D721Med (cell line): ENCODE data around the gene ZSWIM1.

Experiments
- DNase-seq: peaks from one replicate; pipeline ENCODE4 v3.0.0; 2011; ENCODE audit warnings: low spot score; ENCODE audit not compliant: insufficient read length
- FAIRE-seq: peaks from 2 replicates; lab custom pipeline; 2011; peaks lifted over from hg19 to GRCh38; lab: Jason Lieb, UNC
- CTCF ChIP-seq: IDR thresholded peaks from 2 replicates; pipeline ENCODE4 v1.5.1; 2012; ENCODE audit warnings: mild to moderate bottlenecking, control low read depth; ENCODE audit not compliant: insufficient read depth; ENCODE audit errors: missing control alignments

Gene ZSWIM1

GRCh38 chr20:45874576-45874975 is 6.5 kb upstream of the ZSWIM1 start:
- DNase-seq = no peak
- no peak for FAIRE-seq
- no peak for TF ChIP-seq CTCF

DNA sequence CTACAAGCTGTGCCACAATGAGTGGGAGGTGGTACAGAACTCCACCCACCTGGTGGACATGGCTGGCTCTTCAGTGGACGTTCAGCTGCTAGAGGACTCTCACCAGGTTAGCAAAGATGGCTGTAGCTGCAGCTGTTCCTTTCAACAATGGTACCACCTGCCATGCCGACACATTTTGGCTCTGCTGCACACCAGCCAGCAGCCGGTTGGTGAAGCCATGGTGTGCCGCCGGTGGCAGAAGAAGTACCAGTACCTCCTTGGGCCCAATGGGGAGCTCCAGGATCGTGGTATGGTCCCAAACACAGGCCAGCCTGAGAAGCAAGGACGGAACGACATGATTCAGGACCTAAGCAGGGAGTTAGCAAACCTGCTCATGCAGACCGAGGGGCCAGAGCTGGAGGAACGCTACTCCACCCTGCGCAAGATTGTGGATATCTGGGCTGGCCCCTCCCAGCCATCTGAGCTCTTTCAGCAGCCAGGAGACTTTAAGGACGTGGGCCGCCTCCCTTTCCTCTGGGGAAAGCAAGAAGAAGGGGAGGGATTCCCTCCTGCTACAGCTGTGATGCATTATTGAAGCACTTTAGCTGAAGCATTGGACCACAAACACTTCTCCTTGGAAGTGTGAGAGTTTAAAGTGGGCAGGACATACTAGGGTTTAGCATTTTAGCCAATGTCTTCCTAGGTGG is 2.8 kb upstream of the ZSWIM1 start:
- FAIRE-seq = no peak
- no peak for DNase-seq
- no peak for TF ChIP-seq CTCF

- DNase-seq (no peak), FAIRE-seq (no peak)
- TF ChIP-seq CTCF = no peak
Observed at GRCh38 chr20:45882469-45883099, 1.6 kb downstream of the ZSWIM1 start.

DNA sequence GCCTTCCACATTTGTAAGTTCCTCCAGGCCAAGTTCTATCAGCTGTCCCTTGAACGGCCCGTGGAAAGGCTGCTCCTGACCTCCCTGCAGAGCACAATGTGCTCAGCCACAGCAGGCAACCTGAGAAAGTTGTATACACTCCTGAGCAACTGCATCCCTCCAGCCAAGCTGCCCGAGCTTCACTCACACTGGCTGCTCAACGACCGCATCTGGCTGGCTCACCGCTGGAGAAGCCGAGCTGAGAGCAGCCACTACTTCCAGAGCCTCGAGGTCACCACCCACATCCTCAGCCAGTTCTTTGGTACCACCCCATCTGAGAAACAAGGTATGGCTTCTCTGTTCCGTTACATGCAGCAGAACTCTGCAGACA is 2.1 kb downstream of the ZSWIM1 start:
- DNase-seq = no peak
- TF ChIP-seq CTCF = no peak

DNA sequence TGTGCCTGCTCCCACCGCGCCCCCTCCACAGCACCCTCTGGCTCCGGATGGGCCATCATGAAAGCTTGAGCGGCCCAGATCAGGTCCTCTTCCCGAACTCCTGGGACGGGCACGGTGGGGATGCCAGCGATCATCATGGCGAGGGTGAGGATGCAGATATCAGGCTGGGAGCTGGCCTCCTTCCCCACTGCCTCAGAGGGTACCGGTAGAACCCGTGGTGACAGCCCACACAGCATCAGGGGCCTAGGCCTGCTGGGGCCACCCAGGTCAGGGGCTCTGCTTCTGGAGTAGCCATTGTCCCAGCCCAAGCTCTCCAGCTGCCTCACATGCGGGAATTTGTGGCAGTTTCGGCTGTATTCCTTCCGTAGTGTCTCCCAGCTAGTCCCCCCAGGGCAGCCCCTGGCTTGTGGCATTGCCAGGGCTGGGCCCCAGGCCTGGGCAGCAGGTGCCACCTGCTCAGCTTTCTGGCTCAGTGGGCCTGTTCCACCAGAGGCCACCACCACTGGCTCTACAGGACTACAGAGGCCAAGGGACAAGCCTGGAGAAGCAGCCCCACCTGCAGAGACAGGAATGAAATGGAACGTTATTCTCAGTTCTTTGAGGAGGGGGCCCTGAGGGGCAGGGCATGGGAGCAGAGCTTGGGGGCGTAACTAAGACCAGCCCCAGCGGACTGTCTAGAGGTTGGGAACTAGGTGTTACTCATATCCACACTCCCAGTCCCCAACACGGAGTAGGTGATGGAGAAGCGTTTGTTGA is 5.7 kb downstream of the ZSWIM1 start:
- no peak for FAIRE-seq
- DNase-seq = no peak
- no peak for TF ChIP-seq CTCF

More for the DNA sequence above, 2.1 kb downstream of the ZSWIM1 start:
- no peak for FAIRE-seq

GRCh38 chr20:45887346-45887715 is 6.3 kb downstream of the ZSWIM1 start, which contains the start of gene SPATA25:
Gene SPATA25 (minus strand): TSS chr20:45887622. CDS start chr20:45887590, 32 bp downstream.
- FAIRE-seq = no peak

More at GRCh38 chr20:45887346-45887715, 6.3 kb downstream of the ZSWIM1 start, which contains the start of gene SPATA25:
- TF ChIP-seq CTCF = no peak
- DNase-seq = no peak
